Esophagus muscularis mucosa (tissue), 3 donors: ENCODE data around the gene GATC.

Experiments
- CTCF ChIP-seq, 3 experiments: fragments of 200-600 bp in 2 of 3; fragments of 450-650 bp in 1 of 3; sonication (generic) in 2 of 3; IDR thresholded peaks; one replicate each; pipeline ENCODE4 v1.5.1; 2017 to 2019; ENCODE audit warnings: antibody characterized with exemption in 3 of 3, mild to moderate bottlenecking in 2 of 3, moderate library complexity in 1 of 3
- POLR2AphosphoS5 ChIP-seq, 2 donors: sonication (generic); formaldehyde crosslinking; IDR thresholded peaks; one replicate each; pipeline ENCODE4 v1.6.1; 2017; ENCODE audit warnings: antibody characterized with exemption in 2 of 2

DNA sequence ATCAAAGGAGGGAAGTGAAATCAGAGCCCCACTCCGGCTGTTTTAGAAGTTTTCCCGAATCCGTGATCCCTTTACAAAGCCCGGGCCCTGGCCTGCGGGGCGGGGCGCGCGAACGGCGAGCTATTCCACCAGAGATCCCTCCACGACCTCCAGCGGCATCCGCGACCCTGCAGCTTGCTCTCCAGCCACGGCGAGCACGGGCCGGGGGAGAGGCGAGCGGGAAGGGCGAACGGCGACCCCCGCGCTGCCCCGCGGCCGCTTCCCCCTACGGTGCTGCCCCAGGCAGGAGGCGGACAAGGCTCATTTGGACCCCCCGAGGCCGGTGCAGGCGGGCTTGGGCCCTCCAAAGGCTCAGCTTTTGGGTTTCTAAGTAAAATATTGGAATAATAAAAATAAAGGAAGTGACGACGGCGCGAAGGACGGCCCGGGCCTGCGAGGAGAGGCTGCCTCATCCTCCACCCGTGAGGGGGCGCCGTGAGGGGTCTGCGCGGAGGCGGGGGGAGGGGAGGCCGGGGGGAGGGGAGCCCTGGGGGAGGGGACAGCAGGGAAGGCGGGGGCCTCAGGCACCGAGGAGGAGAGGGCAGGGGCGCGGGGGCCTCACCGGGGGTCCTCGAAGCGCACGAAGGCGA, 22.7 kb downstream of the GATC start:
- no peak for TF ChIP-seq POLR2AphosphoS5 (IDR thresholded peaks at IDR 0.05)
- TF ChIP-seq CTCF (IDR thresholded peaks at IDR 0.05), result no peak
